Osteoblast (primary cell): ENCODE measurements around the gene LCN6. TPM values are rescaled to one million over a fixed set of nuclear protein-coding genes. Genes with fewer than 3 reads are reported as not detected.

Experiments used
- DNase-seq: peaks from one replicate; pipeline ENCODE4 v3.0.0; 2011; ENCODE audit warnings: low spot score, mixed read lengths; ENCODE audit not compliant: insufficient read length; ENCODE audit errors: missing footprints
- H2AFZ ChIP-seq: 2 replicates; pipeline ENCODE4 v1.6.0; 2011; ENCODE audit warnings: mild to moderate bottlenecking, low read length
- H3K27ac ChIP-seq: 2 replicates; pipeline ENCODE4 v1.5.1; 2011; ENCODE audit warnings: mild to moderate bottlenecking, low read depth, low read length, moderate library complexity
- H3K27me3 ChIP-seq: 2 replicates; pipeline ENCODE4 v1.6.0; 2012; ENCODE audit warnings: mild to moderate bottlenecking, control low read depth, inconsistent platforms, low read length, moderate library complexity; ENCODE audit not compliant: insufficient read depth
- H3K36me3 ChIP-seq: 2 replicates; pipeline ENCODE4 v1.5.1; 2011; ENCODE audit warnings: mild to moderate bottlenecking, low read length, control low read depth, moderate library complexity; ENCODE audit not compliant: insufficient read depth
- H3K4me1 ChIP-seq: 2 replicates; pipeline ENCODE4 v1.5.1; 2011; ENCODE audit warnings: mild to moderate bottlenecking, low read length, control low read depth, moderate library complexity; ENCODE audit not compliant: insufficient read depth
- H3K4me2 ChIP-seq: 2 replicates; pipeline ENCODE4 v1.6.0; 2011; ENCODE audit warnings: mild to moderate bottlenecking, low read length; ENCODE audit not compliant: insufficient read depth
- H3K4me3 ChIP-seq: fragments of 200-600 bp; sonication (generic); 3 replicates; pipeline ENCODE4 v1.5.1; 2012; ENCODE audit warnings: mild to moderate bottlenecking, low read length, inconsistent platforms; ENCODE audit not compliant: insufficient read depth
- H3K79me2 ChIP-seq: 2 replicates; pipeline ENCODE4 v1.6.0; 2012; ENCODE audit warnings: mild to moderate bottlenecking, low read length, control low read depth, inconsistent platforms; ENCODE audit not compliant: insufficient read depth
- H3K9me3 ChIP-seq: 2 replicates; pipeline ENCODE4 v1.5.1; 2011; ENCODE audit warnings: low read depth, low read length, control low read depth
- H4K20me1 ChIP-seq: 2 replicates; pipeline ENCODE4 v1.6.0; 2012; ENCODE audit warnings: mild to moderate bottlenecking, low read length, control low read depth; ENCODE audit not compliant: insufficient read depth
- CTCF ChIP-seq: IDR thresholded peaks from 2 replicates; pipeline ENCODE4 v1.5.1; 2011; ENCODE audit warnings: mild to moderate bottlenecking, low read depth, low read length, moderate library complexity; ENCODE audit errors: extremely low read depth
- total RNA-seq: library from RNA; depleted of rRNA; stranded (reverse); fragments of >200 nt; gene quantifications from 2 replicates; pipeline ENCODE4 v1.2.3, GENCODE V29; 2012

Gene LCN6
- total RNA-seq, 1 donor: not detected

- Histone ChIP-seq H4K20me1 (no peaks in the 10 kb centered on the region), H3K9me3 (peaks cover 4% of the 10 kb centered on the region), H3K4me2 (no peak overlapping the region), H3K4me1 (no peaks in the 10 kb centered on the region), H3K4me3 (no peak overlapping the region), H3K79me2 (no peaks in the 10 kb centered on the region), H3K27me3 (peaks cover 2% of the 10 kb centered on the region), H3K36me3 (no peaks in the 10 kb centered on the region), H2AFZ (no peak overlapping the region), H3K27ac (no peak overlapping the region)
- DNase-seq: peak; percentile 85
- no peak for TF ChIP-seq CTCF
These were observed 2.2 kb upstream of the LCN6 start for GRCh38 chr9:136750526-136750925.

- no peak overlapping the region for H3K4me3 ChIP-seq
- no peak overlapping the region for H3K4me2 ChIP-seq
- no peaks in the 10 kb centered on the region for H3K4me1 ChIP-seq
- no peak for TF ChIP-seq CTCF
- H3K79me2 ChIP-seq: no peaks in the 10 kb centered on the region
- H3K27ac ChIP-seq: no peak overlapping the region
- DNase-seq: peak; percentile 83
- H3K9me3 ChIP-seq: peaks cover 2% of the 10 kb centered on the region
- no peak overlapping the region for H2AFZ ChIP-seq
- H4K20me1 ChIP-seq: no peaks in the 10 kb centered on the region
- peaks cover 2% of the 10 kb centered on the region for H3K27me3 ChIP-seq
- H3K36me3 ChIP-seq: no peaks in the 10 kb centered on the region
These were observed 614 bp upstream of the LCN6 start for GRCh38 chr9:136748666-136749611.

GRCh38 chr9:136747161-136748060 is 914 bp downstream of the LCN6 start:
- no peak overlapping the region for H2AFZ ChIP-seq
- no peak overlapping the region for H3K4me2 ChIP-seq
- no peak for TF ChIP-seq CTCF
- H3K79me2 ChIP-seq: no peaks in the 10 kb centered on the region
- DNase-seq: no peak
- no peaks in the 10 kb centered on the region for H3K36me3 ChIP-seq
- no peaks in the 10 kb centered on the region for H4K20me1 ChIP-seq
- no peak overlapping the region for H3K4me3 ChIP-seq
- no peak overlapping the region for H3K27ac ChIP-seq
- H3K4me1 ChIP-seq: no peaks in the 10 kb centered on the region
- peaks cover 2% of the 10 kb centered on the region for H3K9me3 ChIP-seq
- peaks cover 9% of the 10 kb centered on the region for H3K27me3 ChIP-seq
